IPS-18c (cell line): ENCODE results near the gene AP4M1.
A peak's percentile ranks its signal among the peaks of the same experiment; 100 is the strongest.

Source experiments
- H3K4me3 ChIP-seq: 2 replicates; pipeline ENCODE4 v1.7.0; 2013; ENCODE audit warnings: low read depth, mild to moderate bottlenecking, low read length, moderate library complexity; ENCODE audit not compliant: insufficient read depth
- H3K9me3 ChIP-seq: one replicate; pipeline ENCODE4 v1.6.1; 2013; ENCODE audit warnings: mild to moderate bottlenecking, low read length, moderate library complexity; ENCODE audit not compliant: control insufficient read depth, insufficient read depth

AP4M1 gene, protein sequence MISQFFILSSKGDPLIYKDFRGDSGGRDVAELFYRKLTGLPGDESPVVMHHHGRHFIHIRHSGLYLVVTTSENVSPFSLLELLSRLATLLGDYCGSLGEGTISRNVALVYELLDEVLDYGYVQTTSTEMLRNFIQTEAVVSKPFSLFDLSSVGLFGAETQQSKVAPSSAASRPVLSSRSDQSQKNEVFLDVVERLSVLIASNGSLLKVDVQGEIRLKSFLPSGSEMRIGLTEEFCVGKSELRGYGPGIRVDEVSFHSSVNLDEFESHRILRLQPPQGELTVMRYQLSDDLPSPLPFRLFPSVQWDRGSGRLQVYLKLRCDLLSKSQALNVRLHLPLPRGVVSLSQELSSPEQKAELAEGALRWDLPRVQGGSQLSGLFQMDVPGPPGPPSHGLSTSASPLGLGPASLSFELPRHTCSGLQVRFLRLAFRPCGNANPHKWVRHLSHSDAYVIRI

GRCh38 chr7:100101016-100101862, at the start of gene AP4M1, which contains the start of gene MCM7:
AP4M1 (plus strand) TSS chr7:100101643; CDS start chr7:100101715, 72 bp downstream.
MCM7 (minus strand) TSS chr7:100101397; CDS start chr7:100101294, 103 bp downstream.
- H3K4me3 ChIP-seq = peak within 1 kb of the TSS; percentile 66

DNA sequence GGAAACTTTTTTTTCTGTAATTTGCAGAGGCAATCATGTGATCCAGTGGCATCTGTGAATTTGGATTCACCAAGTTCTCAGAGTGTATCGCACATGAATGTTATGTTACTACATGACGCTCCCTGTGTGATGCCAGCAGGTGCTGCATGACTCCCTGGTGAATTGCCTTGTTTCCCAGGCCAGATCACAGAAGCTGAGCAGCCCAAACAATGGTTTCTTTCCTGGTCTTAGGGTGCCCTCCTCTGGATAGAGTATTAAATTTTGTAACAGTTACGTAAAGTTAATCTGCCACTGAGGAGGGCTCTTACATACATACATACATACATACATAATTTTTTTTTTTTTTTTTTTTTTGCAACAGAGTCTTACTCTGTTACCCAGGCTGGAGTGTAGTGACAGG, 48.2 kb upstream of the AP4M1 start:
- Histone ChIP-seq H3K9me3 (no peaks in the 10 kb centered on the region), H3K4me3 (no peak overlapping the region)

More at GRCh38 chr7:100101016-100101862, at the start of gene AP4M1, which contains the start of gene MCM7:
- no peaks in the 10 kb centered on the region for H3K9me3 ChIP-seq

GRCh38 chr7:100057006-100057405, 44.4 kb upstream of the AP4M1 start:
- no peaks in the 10 kb centered on the region for H3K9me3 ChIP-seq
- no peak overlapping the region for H3K4me3 ChIP-seq

- no peak overlapping the region for H3K4me3 ChIP-seq
- no peaks in the 10 kb centered on the region for H3K9me3 ChIP-seq
These were observed 42.1 kb upstream of the AP4M1 start for GRCh38 chr7:100059251-100059739.

- H3K9me3 ChIP-seq = no peaks in the 10 kb centered on the region
- H3K4me3 ChIP-seq = no peak overlapping the region
These were observed 39.8 kb upstream of the AP4M1 start for GRCh38 chr7:100061518-100062193.

DNA sequence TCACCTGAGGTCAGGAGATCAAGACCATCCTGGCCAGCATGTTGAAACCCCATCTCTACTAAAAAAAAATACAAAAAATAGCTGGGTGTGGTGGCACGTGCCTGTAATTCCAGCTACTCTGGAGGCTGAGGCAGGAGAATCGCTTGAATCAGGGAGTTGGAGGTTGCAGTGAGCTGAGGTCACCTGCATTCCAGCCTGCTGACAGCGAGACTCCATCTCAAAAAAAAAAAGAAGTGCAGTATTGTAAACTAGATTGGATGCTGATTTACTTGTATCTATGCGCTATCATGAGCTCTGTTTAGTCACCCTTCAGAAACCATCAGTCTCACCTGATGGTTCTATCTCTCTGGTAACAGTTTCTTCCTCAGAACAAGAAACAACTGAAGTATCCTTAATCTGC, 38.1 kb upstream of the AP4M1 start:
- H3K4me3 ChIP-seq = no peak overlapping the region
- no peaks in the 10 kb centered on the region for H3K9me3 ChIP-seq

- Histone ChIP-seq H3K9me3 (no peaks in the 10 kb centered on the region), H3K4me3 (no peak overlapping the region)
These were observed 37.3 kb upstream of the AP4M1 start for GRCh38 chr7:100064162-100064561.

GRCh38 chr7:100065452-100066186, 35.8 kb upstream of the AP4M1 start:
- Histone ChIP-seq H3K9me3 (peaks cover 11% of the 10 kb centered on the region), H3K4me3 (no peak overlapping the region)

DNA sequence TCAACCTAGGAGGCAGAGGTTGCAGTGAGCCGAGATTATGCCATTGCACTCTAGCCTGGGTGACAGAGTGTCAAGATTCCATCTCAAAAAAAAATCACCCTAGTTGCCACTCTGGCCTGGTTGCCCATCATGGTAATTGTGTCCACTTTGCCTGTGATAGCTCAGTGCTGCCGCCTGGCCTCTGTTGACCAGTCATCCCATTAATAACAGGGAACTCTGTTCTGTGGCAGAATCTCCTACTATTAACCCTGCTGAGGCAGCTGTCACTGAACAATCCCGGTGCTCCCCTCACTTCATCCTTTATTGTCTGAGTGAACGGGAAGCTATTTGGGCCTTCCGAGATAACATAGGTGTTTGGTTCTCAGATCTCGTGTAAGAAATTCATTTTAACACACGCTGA, 34.5 kb upstream of the AP4M1 start:
- H3K4me3 ChIP-seq = no peak overlapping the region
- H3K9me3 ChIP-seq = peaks cover 23% of the 10 kb centered on the region

- Histone ChIP-seq H3K4me3 (no peak overlapping the region), H3K9me3 (peaks cover 47% of the 10 kb centered on the region)
These were observed 31.5 kb upstream of the AP4M1 start for GRCh38 chr7:100069991-100070390.

GRCh38 chr7:100071018-100071723, 30.3 kb upstream of the AP4M1 start:
- Histone ChIP-seq H3K9me3 (peaks cover 49% of the 10 kb centered on the region), H3K4me3 (no peak overlapping the region)

GRCh38 chr7:100072462-100072861, 29.0 kb upstream of the AP4M1 start:
- Histone ChIP-seq H3K9me3 (peaks cover 58% of the 10 kb centered on the region), H3K4me3 (no peak overlapping the region)

DNA sequence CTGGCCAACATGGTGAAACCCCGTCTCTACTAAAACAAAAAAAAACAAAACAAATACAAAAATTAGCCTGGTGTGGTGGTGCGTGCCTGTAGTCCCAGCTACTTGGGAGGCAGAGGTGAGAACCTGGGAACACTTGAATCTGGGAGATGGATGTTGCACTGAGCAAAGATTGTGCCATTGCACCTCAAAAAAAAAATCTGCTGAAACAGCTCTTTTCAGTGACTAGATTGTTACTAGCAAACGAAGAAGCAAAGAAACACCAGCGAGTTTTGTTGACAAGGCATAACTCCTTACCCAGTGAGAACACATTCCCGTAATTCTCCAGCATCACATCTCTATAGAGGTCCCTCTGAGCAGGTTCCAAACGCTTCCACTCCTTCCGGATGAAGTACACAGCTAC, 26.6 kb upstream of the AP4M1 start:
- H3K4me3 ChIP-seq = no peak overlapping the region
- peaks cover 55% of the 10 kb centered on the region for H3K9me3 ChIP-seq

DNA sequence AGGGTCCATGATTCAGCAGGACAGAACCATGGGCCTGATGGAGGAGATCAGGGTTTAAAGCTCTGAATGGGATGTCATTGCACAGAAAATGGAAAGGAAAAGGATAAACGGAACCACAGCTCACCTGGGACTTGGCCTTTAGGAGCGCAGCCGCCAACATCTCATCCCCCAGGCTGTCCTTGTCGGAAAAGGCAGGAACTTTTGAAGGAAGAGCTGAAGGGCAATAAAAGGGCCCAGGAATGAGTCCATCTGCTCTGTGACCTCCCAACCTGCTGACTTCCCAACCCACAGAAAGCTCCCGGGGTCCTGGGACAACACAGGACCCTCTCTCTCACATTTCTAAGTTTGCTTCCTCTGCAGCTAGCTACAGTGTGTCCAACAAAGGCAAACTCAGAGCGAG, 26.0 kb upstream of the AP4M1 start:
- peaks cover 49% of the 10 kb centered on the region for H3K9me3 ChIP-seq

GRCh38 chr7:100077205-100077604, 24.2 kb upstream of the AP4M1 start:
- H3K9me3 ChIP-seq = peaks cover 32% of the 10 kb centered on the region

More for the DNA sequence above, 26.0 kb upstream of the AP4M1 start:
- H3K4me3 ChIP-seq = no peak overlapping the region

GRCh38 chr7:100079024-100079560, 22.4 kb upstream of the AP4M1 start:
- Histone ChIP-seq H3K4me3 (no peak overlapping the region), H3K9me3 (peaks cover 18% of the 10 kb centered on the region)

More at GRCh38 chr7:100077205-100077604, 24.2 kb upstream of the AP4M1 start:
- H3K4me3 ChIP-seq = no peak overlapping the region
